Renal cortical epithelial cell (primary cell): ENCODE measurements around the gene GID8. TPM values are rescaled to one million over a fixed set of nuclear protein-coding genes. Genes with fewer than 3 reads are reported as not detected.
"Not testable (repeated sequence)": the region's sequence is repeated elsewhere in the genome, so short reads cannot be mapped to it uniquely, and the experiment has no call there.

Experiments
- DNase-seq: peaks from one replicate; pipeline ENCODE4 v3.0.0-alpha.2; 2011; ENCODE audit warnings: low read depth
- total RNA-seq: library from RNA; depleted of rRNA; stranded (reverse); fragments of >200 nt; gene quantifications from 2 replicates; pipeline ENCODE4 v1.2.3, GENCODE V29; 2014

GID8 gene
- total RNA-seq, 1 donor from 2014 or later, result 47.5 TPM

DNA sequence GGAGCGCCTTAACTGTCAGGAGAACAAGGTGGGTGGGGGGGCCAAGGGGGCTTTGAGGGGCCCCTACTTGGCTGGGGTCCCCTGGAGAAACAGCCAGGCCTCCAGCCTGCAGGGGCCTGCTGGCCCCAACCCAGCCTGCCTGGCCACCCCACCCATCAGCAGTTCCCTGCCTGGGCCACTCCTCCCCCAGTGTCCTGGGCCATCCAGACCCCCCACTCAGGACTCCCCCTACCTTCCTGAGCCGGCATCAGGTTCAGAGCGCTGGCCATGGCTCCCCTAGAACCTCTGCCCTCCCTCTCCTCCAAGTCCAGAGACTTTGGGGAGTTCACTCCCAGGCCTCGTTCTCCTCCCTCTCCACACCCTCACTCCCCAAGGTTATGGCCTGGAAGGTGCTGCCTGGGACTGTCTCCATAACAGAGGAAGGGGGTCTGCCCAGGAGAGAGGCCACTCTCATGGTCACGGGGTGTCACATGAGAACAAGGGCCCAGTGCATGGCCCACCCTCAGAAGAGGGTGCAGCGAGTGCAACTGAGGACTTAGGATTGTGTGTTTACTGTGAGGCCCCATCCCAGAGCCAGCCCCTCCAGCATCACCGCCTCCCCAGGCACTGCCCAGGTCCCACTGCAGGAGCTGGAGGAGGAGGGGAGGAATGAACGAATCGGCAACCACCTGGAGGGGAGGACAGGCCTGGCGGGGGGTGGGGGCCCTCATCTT is 20.6 kb downstream of the GID8 start:
- DNase-seq, result no peak

DNA sequence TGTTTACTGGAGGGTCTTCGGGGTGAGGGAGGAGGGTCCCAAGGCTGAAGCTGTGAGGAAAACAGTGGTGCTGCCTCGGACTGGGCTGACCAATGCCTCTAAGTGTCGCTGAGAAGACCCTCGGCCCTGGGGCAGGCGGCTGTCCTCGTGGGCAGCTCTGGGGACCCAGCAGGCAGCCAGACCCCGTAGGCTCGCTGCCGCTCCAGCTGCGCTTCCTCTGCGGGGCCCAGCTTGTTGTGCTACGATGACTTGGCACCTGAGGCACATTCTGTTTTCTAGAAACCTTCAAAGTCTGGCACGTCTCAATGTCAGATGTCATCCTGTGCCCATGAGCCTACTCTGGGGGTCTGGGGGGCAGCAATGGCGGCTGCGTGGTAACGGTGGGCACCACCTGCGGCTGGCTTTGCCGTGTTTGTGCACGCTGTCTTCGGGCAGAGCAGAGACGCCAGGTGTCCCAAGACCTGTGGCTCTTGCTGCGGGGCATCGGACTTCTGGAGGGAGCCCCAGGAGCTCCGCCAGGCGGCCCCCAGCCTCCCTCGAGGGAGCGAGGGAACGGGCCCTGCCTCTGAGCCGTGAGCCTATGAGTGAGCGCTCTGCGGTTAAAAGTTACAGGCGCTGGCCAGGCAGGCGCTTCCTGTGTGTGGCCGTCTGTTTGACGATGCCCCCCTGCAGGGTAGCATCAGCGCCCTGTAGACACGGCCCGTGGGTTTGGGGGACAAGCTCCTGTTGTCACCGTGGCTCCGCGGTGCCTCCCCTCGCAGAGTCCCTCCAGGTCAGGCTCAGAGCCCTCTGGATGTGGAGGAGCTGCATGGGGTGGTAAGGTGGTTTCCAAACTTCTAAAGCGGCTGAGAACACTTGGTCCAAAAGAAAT is 21.4 kb downstream of the GID8 start:
- DNase-seq, result no peak

DNA sequence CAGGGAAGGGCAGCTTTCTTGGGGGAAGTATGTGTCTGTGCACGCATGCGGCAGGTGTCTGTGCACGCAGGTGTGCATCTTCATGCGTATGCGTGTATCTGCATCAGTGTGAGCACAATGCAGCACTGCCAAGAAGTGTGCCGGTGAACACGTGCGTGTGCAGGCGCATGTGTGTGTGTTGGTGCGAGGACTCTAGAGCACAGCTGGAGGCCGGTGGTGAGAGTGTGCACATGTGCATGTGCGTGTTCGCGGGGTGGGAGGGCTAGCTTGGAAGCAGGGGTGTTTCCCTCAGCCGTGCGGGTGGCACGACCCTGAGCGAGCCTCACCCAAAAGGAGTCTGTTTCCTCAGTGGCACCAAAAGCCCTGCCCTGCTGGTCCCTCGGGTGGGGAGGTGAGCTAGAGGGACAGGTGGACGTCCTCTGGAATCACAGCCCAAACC is 22.1 kb downstream of the GID8 start:
- DNase-seq, result no peak

DNA sequence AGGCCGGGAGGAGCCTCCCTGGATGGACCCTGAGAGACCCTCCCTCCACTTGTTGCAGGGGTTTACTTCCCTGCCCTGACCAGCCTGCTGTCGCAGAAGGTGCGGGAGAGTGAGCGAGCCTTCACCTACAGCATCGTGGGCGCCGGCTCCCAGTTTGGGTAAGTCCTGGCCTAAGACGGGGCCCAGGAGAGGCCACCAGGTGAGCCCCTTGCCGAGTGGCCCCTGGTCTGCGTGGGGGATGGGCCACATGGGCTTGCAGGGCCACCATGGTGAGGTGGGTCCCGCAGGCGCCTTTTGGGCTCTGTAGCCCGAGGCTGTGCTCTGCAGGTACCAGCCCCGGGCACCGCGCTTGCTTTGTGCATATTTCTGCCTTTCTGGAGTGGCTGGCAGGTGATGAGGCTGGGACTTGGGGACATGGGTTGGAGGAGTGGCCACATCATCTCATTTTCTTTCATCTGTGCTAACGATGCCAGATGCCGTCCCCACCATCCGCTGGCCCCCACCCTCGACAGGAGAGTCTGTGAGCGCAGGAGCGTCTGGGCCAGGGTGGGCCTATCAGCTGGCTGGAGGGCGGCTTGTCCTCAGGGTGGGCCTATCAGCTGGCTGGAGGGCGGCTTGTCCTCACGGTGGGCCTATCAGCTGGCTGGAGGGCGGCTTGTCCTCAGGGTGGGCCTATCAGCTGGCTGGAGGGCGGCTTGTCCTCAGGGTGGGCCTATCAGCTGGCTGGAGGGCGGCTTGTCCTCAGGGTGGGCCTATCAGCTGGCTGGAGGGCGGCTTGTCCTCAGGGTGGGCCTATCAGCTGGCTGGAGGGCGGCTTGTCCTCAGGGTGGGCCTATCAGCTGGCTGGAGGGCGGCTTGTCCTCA is 22.7 kb downstream of the GID8 start:
- DNase-seq, result not testable (repeated sequence)

DNA sequence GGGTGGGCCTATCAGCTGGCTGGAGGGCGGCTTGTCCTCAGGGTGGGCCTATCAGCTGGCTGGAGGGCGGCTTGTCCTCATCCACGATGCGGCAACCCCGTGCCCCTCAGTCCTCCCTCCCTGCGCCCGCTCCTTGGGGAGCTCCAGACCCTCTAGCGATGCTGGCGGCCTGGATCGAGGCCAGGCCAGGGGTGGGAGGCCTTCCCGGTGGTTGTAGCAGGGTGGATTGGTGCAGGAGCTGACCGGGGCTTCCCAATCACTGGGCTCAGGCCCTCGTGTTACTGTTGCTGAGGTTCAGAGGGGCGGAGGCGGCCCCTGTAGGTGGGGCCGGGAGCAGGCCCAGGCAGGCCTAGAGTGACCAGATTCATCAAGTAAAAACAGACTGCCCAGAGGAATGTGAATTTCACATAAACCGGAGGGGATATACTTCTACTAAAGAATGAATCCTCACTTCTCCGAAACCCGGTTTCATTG is 23.4 kb downstream of the GID8 start:
- DNase-seq, result no peak

DNA sequence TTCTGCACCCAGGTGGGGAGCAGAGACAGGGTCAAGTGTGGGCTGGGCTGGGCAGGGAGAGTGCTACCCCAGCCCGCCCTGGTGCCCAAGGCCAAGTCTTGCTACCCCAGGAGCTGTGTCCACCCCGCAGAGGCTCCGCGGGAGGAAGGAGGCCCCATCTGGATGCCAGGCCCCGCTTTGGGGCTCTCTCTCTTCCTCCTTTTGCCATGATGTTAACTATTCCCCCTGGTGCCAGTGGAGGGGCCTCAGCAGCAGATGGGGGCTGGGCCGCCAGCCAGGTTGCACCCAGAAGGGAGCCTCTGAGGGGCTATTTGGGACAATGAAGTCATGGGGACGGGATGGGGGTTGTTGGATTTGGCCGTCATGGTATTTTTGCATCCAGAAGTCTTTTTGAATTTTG is 23.9 kb downstream of the GID8 start:
- DNase-seq, result no peak

DNA sequence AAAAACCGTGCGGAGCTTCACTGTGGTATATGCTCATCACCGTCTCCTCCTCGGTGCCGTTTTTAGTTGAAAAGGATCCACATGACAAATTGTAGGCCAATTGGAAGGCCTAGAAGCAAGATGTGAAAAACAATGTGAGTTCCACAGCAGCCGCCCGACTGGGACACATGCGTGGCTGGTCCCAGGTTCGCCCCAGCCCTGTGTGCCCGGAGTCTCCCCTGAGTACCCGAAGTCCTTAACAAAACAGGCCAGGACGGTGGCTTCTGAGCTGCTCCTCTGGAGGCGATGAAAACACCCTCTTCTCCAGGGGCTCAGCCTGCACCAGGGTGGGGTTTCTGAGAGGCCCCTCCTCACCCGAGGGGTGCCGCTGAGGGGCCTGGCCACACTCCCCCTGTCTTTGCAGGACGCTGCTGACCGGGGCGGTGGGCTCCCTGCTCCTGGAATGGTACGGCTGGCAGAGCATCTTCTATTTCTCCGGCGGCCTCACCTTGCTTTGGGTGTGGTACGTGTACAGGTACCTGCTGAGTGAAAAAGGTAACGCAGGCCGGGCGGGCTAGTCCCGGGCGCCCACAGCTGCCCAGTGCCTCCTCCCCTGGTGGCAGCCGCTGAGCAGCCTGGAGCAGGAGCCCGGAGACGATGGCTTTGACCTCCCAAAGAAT is 24.4 kb downstream of the GID8 start:
- no peak for DNase-seq

DNA sequence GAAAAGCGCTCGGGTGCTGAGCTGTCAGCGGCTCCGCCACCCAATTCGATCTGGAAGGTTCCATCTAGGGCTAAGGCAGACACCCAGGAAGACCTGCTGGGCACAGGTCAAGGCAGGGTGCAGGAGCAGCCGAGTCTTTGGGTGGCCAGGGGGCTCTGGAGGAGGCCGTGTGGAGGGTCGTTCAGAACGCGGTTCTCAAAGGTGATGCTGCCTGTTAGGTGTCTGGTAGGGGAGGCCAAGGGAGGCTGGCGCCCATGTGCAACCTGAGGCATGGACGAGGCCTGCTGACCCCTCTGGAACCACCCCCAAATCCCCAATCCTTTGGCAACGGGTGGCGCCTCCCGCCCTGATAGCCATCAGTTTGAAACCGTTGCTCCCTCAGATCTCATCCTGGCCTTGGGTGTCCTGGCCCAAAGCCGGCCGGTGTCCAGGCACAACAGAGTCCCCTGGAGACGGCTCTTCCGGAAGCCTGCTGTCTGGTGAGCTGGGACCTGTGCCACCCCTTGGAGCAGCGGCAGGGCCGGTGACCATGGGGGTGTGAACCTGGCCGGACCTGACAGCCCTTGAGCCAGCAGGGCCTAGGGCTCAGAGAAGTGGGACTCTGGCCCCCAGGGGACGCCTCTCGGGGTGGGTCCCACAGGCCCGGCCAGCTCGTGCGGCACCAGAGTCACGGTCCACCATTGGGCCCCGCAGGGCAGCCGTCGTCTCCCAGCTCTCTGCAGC is 25.1 kb downstream of the GID8 start:
- no peak for DNase-seq

DNA sequence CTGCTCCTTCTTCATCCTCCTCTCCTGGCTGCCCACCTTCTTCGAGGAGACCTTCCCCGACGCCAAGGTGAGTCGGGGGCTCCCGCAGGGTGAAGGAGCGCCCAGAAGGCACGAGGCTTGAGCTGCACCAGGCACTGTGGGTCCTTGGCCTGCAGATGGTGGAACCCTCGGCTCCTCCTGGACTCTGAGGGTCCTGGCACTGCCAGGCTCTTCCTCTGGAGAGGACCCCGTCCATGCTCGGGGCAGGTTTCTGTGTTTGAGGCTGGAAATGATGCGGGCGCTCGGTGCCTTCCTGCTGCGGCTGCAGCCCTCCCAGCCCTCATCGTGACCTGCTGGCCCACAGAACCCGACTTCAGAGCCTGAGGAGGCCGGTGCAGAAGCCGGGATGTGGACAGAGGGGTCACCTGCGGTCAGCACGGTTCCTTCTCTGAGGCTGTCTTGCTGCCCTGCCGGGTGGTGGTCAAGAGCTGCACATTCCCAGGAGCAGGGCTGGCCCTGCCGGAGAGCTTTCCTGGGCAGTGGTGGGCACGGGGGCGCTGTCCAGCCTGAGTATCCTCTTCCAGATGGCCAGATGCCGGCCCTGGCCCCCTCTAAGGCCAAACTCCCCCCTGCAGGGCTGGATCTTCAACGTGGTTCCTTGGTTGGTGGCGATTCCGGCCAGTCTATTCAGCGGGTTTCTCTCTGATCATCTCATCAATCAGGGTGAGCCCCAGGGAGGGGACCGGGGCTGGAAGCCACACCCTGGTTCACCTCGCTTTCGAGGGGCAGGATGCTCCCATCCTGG is 25.9 kb downstream of the GID8 start:
- no peak for DNase-seq

DNA sequence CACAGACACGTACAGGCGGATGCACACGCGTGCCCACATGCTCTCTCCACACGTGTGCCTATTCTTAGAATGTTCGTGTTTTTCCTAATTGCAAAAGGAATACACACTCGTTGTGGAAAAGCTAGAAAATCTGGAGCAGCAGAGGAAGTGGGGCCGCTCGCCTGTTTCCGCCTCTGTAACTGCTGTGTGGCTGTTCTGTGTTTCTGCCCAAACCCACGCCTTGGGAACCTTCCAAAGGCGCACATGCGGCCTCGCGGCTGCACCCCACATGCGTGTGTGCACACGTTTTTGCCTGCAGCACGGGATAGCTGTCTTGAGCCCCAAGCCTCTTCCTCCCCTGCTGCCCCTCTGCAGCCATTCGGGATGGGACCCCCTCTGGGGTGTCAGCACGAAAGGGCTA is 26.8 kb downstream of the GID8 start:
- DNase-seq, result no peak

DNA sequence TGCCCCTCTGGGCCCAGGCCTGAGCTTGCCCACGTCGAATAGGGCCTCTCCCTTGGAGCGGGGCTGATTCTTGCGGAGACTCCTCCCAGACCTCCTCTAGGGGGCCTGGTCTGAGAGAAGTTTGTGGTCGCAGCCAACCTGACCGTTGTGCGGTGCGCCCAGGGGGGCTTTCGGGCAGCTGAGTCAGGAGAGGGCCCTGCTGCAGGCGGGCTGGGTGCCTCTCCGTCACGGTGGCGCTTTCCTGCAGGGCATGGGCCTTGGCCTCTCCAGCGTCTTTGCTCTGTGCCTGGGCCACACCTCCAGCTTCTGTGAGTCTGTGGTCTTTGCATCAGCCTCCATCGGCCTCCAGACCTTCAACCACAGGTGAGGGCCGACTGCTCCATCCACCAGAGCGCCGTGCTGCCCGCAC is 27.4 kb downstream of the GID8 start:
- no peak for DNase-seq

DNA sequence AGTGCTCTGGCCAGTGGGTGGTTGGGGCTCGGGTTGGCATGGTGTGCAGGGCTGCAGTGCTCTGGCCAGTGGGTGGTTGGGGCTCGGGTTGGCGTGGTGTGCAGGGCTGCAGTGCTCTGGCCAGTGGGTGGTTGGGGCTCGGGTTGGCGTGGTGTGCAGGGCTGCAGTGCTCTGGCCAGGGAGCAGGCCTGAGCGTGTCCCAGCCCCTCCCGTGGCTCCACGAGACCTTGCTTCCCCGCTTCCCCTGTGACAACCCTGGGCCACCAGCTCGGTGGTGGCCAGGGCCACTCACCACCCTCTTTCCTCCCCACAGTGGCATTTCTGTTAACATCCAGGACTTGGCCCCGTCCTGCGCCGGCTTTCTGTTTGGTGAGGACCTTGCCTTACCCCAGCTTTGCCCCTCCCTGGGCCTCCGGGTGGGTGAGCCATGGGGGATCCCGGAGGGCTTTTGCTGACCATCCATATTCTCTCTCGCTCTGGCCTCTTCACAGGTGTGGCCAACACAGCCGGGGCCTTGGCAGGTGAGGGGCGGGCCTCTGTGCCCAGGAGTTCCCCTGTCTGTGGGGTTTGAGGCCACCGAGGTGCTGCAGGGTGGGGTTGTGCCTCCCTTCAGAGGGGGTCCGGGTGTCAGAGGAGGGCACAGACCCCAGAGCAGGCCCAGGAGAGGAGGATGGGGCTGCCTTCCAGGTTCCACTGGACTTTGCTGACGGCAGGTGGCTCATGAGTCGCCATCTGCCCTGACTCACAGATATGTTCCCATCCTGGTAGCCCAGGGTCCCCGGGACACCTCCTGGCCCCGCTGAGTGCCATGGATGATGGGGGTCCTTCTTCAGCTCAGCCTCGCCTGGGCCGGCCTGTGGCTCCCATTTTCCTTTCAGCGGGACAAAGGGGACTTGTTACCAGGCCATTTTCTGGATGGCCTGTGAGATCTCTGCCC is 28.5 kb downstream of the GID8 start:
- DNase-seq, result no peak

DNA sequence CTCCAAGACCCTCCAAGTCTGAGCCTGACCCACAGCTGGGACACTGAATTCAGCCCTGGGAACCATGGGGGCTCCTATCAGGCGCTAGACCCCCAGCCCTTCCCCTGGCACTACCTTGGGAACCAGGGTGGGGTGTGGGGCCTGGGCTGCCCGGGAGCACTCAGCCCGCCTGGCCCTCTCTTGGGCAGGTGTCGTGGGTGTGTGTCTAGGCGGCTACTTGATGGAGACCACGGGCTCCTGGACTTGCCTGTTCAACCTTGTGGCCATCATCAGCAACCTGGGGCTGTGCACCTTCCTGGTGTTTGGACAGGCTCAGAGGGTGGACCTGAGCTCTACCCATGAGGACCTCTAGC is 29.2 kb downstream of the GID8 start:
- DNase-seq, result no peak

DNA sequence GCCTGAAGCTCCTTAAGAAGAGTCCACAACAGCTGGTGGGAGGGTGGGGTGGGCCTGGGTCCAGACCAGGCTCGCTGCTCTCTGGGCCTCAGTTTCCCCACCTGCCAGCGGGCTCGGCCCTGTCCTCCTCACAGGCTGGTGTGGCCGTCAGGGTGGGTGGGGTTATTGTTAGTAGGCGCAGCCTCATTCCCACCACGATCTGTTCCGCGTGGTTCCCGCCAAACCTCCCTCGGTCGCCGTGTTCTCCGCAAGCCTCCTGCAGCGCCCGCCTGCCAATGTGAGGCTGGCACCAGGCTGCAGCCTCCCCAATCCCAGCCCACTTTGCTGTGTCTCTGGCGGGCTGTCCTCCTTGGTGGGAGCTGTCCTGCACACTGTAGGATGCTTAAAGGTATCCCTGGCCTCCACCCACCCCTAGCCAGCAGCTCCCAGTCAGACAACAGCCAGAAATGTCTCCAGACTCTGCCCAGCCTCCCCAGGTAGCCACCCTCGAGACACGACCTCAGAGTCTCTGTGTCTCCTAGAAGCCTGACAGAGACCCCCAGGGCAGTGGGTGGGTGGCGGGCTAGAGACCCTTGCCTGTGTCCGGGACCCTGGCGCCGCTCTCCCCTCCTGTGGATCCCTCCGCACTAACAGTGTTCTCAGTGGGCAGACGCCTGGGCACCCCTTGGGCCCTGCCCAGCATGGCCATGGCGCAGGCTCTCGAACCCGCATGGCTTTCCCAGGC is 29.8 kb downstream of the GID8 start:
- DNase-seq, result no peak

DNA sequence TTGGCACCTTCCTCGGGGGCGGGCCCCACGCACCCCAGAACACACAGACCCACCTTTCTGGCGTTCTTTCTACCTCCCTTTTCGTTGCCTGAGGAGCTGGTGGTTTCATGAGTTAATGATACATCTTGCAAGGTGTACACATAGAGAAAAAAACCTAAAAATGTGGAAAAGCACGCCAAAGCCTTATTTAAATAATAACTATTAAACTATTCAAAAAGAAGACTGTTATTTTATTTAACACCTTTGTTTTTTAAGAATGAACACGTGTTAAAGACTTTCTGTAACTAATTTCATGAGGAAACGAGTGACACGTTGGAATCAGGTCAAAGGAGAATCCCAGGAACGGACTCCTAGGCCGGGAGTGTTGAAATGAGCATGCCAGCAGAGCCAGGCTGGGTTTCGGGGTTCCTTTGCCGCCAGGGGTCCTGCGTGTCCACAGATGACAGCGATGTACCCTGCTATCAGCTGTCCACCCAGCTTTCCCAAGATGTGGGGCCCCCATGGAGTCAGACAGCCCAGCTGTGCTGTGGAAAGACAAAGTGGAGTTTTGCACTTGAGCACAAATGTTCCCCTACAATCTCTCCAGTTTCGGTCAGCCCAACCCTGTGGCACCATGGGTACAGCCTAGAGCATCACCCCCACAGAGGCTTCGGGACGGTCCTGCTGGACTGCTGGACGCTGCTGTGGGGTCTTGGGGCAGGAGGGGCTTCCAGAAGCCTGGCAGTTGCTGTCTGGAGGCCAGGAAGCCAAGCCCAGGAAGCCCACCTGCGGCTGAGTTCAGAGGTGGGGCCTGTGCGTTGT is 30.6 kb downstream of the GID8 start:
- no peak for DNase-seq

DNA sequence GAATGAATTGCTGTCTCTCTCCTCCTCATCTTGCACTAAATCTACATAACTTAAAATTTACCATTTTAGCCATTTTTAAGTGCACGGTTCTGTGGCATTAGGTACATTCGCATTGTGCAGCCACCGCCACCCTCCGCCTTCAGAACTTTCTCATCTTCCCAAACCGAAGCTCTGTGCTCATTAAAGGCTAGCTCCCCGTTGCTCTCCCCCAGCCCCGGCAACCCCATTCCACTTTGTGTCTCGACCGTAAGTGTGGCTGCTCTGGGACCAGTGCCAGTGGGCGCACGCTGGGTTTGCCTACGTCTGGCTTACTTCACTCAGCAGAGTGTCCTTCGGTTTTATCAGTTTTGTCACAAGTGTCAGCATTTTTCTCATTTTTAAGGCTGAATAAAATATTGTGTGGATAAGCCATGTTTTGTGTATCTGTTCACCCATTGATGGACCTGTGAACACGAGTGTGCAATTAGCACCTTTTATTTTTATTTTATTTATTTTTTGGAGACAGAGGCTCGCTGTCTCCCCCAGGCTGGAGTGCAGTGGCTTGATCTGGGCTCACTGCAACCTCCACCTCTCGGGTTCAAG is 31.3 kb downstream of the GID8 start:
- no peak for DNase-seq

DNA sequence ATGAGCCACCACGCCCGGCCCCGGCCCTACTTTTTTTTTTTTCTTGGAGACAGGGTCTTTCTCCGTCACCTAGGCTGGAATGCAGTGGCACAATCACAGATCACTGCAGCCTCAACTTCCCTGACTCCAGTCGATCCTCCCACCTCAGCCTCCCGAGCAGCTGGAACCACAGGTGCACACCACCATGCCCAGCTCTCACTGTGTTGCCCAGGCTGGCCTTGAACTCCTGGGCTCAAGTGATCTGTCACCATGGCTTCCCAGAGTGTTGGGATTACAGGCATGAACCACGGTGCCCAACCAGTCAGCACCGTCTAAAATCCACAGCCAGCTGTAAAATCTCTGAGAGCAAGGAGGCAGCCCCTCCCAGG is 32.0 kb downstream of the GID8 start:
- DNase-seq, result no peak
